GM23248 (cell line): ENCODE measurements around the gene KCTD2.

ENCODE experiments used
- EZH2 ChIP-seq: fragments of 200-600 bp; sonication (generic); IDR thresholded peaks from 2 replicates; pipeline ENCODE4 v1.6.1; 2018; ENCODE audit warnings: antibody characterized with exemption, mild to moderate bottlenecking; ENCODE audit not compliant: insufficient read depth, poor library complexity, severe bottlenecking
- EZH2phosphoT487 ChIP-seq: fragments of 200-600 bp; sonication (generic); IDR thresholded peaks from 2 replicates; pipeline ENCODE4 v1.6.1; 2018; ENCODE audit warnings: antibody characterized with exemption, moderate library complexity, mild to moderate bottlenecking, low read depth; ENCODE audit not compliant: insufficient read depth

DNA sequence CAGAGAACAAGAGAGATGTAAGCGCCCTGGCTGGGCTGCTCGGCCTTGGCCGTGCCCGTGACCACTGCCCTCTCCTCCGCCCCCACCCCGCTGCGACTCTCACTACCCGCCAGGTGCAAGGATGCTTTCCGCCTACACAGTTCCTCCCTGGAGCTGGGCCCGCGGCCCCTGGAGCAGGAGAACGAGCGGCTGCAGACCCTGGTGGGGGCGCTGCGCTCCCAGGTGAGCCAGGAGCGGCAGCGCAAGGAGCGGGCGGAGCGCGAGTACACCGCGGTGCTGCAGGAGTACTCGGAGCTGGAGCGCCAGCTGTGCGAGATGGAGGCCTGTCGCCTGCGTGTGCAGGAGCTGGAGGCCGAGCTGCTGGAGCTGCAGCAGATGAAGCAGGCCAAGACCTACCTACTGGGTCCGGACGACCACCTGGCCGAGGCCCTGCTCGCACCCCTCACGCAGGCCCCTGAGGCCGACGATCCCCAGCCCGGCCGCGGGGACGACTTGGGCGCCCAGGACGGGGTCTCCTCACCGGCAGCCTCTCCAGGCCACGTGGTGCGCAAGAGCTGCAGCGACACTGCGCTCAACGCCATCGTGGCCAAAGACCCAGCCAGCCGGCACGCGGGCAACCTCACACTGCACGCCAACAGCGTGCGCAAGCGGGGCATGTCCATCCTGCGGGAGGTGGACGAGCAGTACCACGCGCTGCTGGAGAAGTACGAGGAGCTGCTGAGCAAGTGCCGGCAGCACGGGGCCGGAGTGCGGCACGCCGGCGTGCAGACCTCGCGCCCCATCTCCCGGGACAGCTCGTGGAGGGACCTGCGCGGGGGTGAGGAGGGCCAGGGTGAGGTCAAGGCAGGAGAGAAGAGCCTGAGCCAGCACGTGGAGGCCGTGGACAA lies 43.7 kb upstream of the KCTD2 start:
- TF ChIP-seq EZH2: no peak
- TF ChIP-seq EZH2phosphoT487: no peak
